Measurements from ENCODE around the gene EXOC5.

Gene EXOC5

DNA sequence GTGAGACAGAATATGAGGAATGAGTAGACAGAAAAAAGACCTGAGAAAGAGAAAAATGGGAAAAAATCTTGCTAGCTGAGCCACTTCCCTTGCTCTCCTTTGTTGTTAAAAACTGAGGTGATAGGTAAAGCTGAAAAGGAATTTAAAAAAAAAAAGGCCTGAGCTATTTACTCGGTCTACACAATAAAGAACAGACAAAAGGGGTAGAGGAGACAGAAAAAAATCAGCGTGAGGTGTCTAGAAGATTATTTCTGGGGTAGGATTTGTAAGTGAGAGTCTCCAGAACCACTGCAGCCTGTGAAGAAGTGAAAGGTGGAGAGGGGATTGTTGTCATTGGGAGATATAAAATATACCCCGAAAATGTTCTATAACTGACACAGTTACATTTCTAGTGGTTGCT is 98.8 kb downstream of the EXOC5 start:
- DNase-seq (ENCODE audit: low read depth in 2 of 2), result no peak

DNA sequence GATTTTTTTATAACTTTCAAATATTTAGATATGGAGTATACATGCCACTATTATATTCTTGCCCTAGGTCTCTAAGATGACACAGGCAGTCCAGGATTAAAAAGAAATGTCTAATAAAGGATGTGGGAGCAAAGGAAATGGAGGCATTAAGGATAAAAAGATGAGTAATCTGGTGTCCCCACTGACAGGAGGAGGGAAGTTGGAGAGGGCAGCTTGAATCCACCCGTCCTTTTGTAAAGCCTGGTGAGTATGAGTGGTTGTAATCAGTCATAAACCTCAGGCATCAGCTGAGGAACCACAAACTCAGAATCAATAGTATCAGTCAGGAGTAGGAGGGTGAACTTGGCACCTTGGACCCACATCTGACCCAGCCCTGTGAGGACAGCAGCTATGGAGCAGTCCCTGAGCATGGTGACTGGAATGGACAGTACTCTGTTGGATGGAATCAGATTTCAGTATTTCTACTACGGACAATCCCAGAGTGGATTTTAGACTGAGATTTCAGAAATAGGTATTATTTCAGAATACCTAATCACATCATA is 100.5 kb downstream of the EXOC5 start:
- no peak for DNase-seq (ENCODE audit: low read depth in 2 of 2)

DNA sequence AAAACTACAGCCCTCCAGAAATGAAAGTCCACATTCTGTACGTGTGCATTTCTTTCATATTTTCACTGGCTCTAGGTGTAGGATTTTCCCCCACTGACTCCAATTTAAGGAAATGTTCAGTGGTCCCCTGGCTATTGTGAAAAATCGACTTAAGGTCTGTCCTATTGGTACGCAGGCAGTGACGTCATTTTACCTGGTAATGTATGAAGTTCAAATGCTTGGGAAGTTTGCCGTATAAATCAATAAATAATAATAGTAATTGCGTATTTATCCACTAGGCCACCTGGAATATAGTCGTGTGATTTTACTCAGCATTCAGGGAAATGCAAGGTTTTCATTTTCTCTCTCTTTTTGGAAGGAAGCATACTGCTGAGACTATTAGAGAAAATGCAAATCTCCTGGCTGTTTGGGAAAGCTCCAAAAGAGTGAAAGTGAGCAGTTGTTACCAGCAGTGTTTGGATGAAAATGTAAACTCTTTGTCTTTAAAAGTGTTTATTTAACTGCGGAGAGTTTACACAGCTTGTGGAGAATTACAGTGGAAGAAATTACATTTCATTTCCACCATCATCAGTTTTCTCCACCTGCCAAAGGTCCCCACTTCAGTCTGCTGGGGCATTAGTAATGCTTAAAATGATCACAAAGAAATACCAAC is 107.0 kb downstream of the EXOC5 start:
- no peak for DNase-seq (ENCODE audit: low read depth in 2 of 2)

DNA sequence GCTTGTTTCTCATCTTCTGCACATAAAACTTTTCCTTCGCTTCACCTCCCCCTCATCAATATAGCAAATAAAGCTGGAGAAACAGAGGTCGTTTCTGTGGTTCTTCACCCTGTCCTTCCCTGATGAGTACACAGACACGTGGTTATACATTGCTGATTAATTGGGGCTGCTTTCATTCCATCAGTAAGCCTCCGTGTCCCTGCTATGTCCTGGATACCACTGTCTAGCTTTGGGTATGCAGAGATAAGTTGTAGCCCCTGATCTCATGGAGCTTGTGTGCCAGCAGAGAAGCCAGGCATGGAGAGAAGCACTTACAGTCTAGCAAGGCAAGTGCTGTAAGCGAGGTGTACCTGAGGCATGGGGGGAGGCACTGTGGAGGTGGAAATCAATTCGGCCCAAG is 108.4 kb downstream of the EXOC5 start:
- DNase-seq (ENCODE audit: low read depth in 2 of 2), result no peak

DNA sequence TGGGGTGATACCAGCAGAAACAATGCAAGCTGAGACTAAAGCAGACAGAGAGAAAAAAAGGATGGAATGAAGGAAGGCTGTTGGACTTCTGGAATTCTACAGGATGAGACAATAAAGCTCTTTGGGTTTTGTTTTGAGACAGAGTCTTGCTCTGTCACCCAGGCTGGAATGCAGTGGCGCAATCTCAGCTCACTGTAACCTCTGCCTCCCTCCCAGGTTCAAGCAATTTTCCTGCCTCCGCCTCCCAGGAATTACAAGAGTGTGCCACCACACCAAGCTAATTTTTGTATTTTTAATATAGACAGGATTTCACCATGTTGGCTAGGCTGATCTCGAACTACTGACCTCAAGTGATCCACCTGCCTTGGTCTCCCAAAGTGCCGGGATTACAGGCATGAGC is 115.4 kb downstream of the EXOC5 start:
- no peak for DNase-seq (ENCODE audit: low read depth in 2 of 2)

All from stimulated activated CD4-positive, alpha-beta T cell treated with anti-CD3 and anti-CD28 coated beads, Interleukin-15, amount 100 ng/mL, for 48 hours (primary cell).